HG03175 (cell line): ENCODE data around the gene ANKRD33B.
"Not testable (repeated sequence)": the region's sequence is repeated elsewhere in the genome, so short reads cannot be mapped to it uniquely, and the experiment has no call there.

Source experiments
- ATAC-seq: cut with Tn5 transposase; IDR thresholded peaks from one replicate; pipeline ENCODE4 v1.9.1; 2021; ENCODE audit warnings: mild to moderate bottlenecking, moderate library complexity; ENCODE audit not compliant: unreplicated experiment

The ANKRD33B gene

GRCh38 chr5:10536931-10537579 is 26.8 kb upstream of the ANKRD33B start:
- ATAC-seq: peak; percentile 51

- ATAC-seq: peak; percentile 24
These were observed 26.2 kb upstream of the ANKRD33B start for GRCh38 chr5:10537624-10538023.

GRCh38 chr5:10538103-10538788 is 25.6 kb upstream of the ANKRD33B start:
- ATAC-seq: no peak

DNA sequence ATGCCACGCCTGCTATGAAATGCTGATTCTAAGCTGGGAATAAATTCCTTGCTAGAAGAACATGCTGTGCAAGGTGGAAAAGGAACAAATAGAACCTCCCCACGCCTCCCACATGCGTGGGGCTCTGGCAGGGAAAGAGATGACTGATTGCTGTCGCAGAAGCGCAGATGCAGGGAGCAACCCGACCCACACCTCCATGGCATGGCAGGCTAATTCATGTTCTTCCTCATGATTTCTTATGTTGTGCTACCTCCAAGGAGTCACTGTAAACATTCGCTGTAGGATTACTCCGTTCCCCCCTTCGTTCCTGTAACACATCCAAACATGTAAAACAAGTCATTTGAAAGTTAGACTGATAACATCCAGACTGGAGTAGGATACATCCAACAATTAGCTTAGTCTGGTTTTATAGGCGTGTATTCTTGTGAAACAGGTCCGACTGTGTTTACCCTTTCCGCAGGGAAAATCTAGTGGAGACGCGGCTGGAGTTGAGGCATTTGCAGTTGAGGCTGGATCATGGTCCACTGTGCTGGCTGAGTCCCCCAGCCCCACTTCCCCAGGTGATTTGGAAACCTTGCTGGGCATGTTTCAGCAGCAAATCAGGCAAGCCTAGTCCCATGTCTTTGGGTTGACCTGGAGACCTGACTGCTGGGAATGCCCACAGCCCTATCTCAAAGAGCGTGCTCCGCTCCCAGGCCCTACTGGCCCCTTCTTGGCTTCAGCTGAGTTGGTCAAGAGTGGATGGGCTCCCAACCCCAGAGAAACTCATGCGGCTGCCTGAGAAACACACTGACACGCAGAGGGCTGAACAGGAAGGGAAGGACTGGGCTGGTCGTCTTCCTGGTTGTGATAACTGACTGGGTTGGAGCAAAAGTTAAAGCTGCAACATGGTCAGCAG is 24.8 kb upstream of the ANKRD33B start:
- no peak for ATAC-seq

DNA sequence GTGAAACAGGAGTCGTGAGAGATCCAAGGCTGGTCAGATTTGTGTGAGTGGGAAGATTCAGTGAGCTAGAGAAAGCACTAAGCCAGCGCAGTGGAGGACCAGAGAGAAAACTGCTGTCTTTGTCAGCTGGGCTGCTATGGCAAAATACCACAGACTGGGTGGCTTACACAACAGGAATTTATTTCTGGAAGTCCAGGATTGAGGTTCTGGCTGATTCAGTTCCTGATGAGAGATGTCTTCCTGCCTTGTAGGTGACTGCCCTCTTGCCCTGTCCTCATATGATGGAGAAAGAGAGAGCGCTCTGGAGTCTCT is 24.2 kb upstream of the ANKRD33B start:
- no peak for ATAC-seq

- ATAC-seq: no peak
These were observed 23.8 kb upstream of the ANKRD33B start for GRCh38 chr5:10540036-10540544.

DNA sequence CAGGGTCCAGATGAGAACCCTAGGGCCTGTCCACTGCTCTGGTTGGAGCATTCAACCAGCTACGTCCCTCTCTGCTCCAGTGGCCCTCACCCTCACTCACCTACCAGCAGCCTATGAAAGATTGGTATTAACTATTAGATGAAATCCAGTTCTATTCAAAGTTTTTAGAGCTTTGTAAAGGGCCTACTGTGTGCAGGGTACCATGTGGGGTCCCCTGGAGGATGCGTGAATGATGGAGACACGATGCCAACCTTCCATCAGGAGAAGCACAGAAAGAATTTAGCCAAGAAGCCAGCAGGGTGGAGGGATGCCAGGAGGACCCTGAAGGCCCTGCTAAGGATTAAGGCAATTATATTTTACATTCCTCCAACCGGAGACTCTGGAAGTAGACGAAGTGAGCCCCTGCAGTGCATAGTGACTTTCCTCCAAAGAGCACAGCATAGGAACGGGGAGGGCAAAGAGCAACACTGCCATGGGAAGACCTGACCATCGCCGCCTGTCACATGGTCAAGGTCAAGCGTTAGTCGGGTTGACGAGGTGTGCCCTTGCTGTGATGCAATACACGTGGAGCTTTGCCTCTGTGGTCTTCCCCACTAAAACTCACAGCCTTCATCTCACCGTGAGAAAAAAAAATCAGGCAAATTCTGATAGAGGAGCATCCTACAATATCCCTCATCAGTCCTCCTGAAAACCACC is 22.8 kb upstream of the ANKRD33B start:
- no peak for ATAC-seq

GRCh38 chr5:10542055-10542550 is 21.8 kb upstream of the ANKRD33B start:
- ATAC-seq: no peak

DNA sequence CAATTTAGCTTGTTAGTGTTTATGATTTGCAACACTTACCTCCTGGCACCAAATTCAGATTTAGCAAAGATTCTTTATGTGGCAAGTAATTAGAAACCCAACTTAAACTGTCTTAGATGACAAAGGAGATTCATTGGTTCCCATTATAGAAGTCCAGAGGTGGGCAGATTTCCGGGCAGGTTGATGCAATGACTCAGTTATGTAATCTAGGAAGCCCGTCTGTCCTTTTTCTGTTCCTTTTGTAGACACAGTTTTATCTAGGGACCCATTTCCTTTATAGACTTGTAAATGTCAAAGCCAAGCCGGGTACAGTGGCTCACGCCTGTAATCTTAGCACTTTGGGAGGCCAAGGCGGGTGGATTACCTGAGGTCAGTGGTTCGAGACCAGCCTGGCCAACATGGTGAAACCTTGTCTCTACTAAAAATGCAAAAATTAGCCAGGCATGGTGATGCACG is 20.3 kb upstream of the ANKRD33B start:
- no peak for ATAC-seq

DNA sequence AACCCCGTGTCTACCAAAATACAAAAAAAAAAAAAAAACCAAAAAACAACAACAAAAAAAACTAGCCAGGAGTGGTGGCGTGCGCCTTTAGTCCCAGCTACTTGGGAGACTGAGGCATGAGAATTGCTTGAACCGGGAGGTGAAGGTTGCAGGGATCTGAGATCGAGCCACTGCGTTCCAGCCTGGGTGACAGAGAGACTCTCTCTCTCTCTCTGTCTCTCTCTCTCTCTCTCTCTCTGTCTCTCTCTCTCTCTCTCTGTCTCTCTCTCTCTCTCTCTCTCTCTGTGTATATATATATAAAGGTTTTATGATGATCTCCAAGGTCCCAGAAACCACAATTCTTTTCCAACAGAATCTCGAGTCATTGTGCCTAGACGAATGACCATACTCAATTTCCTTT is 18.8 kb upstream of the ANKRD33B start:
- ATAC-seq: no peak

- ATAC-seq: no peak
These were observed 17.7 kb upstream of the ANKRD33B start for GRCh38 chr5:10546186-10546585.

DNA sequence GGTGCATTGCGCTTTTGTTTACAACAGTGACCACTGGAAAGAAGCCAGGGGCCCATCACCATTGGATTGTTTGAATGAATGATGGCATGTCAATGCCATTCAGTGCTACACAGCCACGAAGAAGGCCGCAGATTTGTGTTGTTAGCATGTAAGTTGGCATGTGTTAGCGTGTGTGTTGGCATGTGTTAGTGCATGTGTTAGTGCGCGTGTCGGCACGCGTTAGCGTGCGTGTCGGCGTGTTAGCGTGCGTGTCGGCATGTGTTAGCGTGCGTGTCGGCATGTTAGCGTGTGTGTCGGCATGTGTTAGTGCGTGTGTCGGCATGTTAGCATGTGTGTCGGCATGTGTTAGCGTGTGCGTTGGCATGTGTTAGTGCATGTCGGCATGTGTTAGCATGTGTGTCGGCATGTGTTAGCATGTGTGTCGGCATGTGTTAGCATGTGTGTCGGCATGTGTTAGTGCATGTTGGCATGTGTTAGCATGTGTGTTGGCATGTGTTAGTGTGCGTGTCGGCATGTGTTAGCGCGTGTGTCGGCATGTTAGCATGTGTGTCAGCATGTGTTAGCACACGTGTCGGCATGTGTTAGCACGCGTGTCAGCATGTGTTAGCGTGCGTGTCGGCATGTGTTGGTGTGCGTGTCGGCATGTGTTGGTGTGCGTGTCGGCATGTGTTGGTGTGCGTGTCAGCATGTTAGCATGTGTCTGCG is 15.3 kb upstream of the ANKRD33B start:
- ATAC-seq: no peak

GRCh38 chr5:10549123-10549514 is 14.8 kb upstream of the ANKRD33B start:
- ATAC-seq: not testable (repeated sequence)

- no peak for ATAC-seq
These were observed 13.5 kb upstream of the ANKRD33B start for GRCh38 chr5:10550222-10550995.

DNA sequence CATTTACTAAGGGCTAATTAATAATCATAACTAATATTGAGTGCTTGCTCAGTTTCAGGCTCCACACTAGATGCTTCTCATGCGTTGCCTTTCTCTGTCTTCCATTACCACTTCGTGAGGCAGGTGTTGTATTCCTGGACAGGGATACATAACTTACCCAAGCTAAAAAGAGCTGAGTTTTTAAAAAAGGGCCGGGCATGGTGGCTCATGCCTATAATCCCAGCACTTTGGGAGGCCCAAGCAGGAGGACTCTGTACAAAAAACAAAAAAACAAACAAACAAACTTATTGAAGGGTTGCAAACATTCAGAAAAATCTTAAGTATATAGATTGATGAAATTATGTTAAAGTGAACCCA is 12.1 kb upstream of the ANKRD33B start:
- ATAC-seq: no peak

GRCh38 chr5:10552183-10553143 is 11.4 kb upstream of the ANKRD33B start:
- peak; percentile 70 for ATAC-seq

- no peak for ATAC-seq
These were observed 10.4 kb upstream of the ANKRD33B start for GRCh38 chr5:10553476-10553875.

DNA sequence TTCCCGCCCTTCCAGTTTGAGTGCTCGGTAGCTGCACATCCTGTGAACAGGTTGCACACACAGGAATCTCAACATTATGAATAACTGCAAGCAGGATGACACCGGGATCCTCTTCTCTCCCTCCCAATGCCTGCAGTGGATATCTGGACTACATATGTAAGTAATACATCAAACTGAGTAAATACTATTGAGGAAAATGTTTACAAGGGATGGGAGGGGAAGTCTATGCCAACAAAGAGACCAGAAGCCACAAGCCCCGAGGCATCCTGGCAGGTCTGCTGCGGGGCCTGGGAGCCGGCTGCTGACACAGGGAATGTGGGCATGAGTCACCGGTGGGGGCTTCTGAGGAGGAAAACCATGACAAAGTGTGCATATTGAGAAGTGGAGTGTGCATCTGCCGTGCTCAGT is 8.6 kb upstream of the ANKRD33B start:
- no peak for ATAC-seq
